HG03442 (cell line): Measurements from ENCODE around the gene VPS35L.

Experiments
- ATAC-seq: cut with Tn5 transposase; IDR thresholded peaks from one replicate; pipeline ENCODE4 v1.9.1; 2021; ENCODE audit warnings: mild to moderate bottlenecking, moderate library complexity; ENCODE audit not compliant: unreplicated experiment

Gene VPS35L

GRCh38 chr16:19743816-19744159 lies 188.3 kb downstream of the VPS35L start:
- ATAC-seq = no peak

- ATAC-seq = no peak
Measured at GRCh38 chr16:19744670-19745069, 189.2 kb downstream of the VPS35L start.

- no peak for ATAC-seq
Measured at GRCh38 chr16:19745286-19746010, 189.9 kb downstream of the VPS35L start.

- ATAC-seq = no peak
Measured at GRCh38 chr16:19746561-19746960, 191.1 kb downstream of the VPS35L start.

- no peak for ATAC-seq
Measured at GRCh38 chr16:19748389-19749168, 193.1 kb downstream of the VPS35L start.

GRCh38 chr16:19749571-19750080 lies 194.1 kb downstream of the VPS35L start:
- no peak for ATAC-seq
